Ovary (tissue), 9 donors: ENCODE measurements around the gene NAV2. TPM values are rescaled to one million over a fixed set of nuclear protein-coding genes. Genes with fewer than 3 reads are reported as not detected.

Experiments used
- DNase-seq, 5 donors: peaks; one replicate each; pipeline ENCODE4 v3.0.0-alpha.2; 2019 to 2020
- H3K27ac ChIP-seq, 2 donors: fragments of 200-600 bp; one replicate each; pipeline versions ENCODE4 v1.5.1 to v1.8.0; 2019 to 2022
- H3K27me3 ChIP-seq: fragments of 200-600 bp; one replicate; pipeline ENCODE4 v1.8.0; 2022
- H3K36me3 ChIP-seq: fragments of 200-600 bp; sonication (generic); one replicate; pipeline ENCODE4 v1.5.1; 2019
- H3K4me1 ChIP-seq: one replicate; pipeline ENCODE4 v1.8.1; 2013; ENCODE audit warnings: mild to moderate bottlenecking, moderate library complexity; ENCODE audit not compliant: insufficient read depth
- H3K4me3 ChIP-seq: fragments of 200-600 bp; sonication (generic); one replicate; pipeline ENCODE4 v1.5.1; 2017
- H3K9me3 ChIP-seq, 2 donors: fragments of 200-600 bp in 1 of 2; sonication (generic) in 1 of 2; one replicate each; pipeline versions ENCODE4 v1.5.1 to v1.8.1; 2013 to 2019; ENCODE audit warnings: mild to moderate bottlenecking in 1 of 2, moderate library complexity in 1 of 2
- CTCF ChIP-seq, 3 donors: fragments of 450-650 bp in 2 of 3; fragments of 200-600 bp in 1 of 3; IDR thresholded peaks; one replicate each; pipeline versions ENCODE4 v1.5.1 to v1.8.0; 2016 to 2022; ENCODE audit warnings: antibody characterized with exemption in 3 of 3, mild to moderate bottlenecking in 1 of 3
- EP300 ChIP-seq: sonication (generic); formaldehyde crosslinking; IDR thresholded peaks from one replicate; pipeline ENCODE4 v1.6.1; 2017; ENCODE audit warnings: antibody characterized with exemption
- POLR2A ChIP-seq: fragments of 450-650 bp; IDR thresholded peaks from one replicate; pipeline ENCODE4 v1.6.1; 2017; ENCODE audit warnings: antibody characterized with exemption, mild to moderate bottlenecking, moderate library complexity
- WGBS, 3 donors: extraction: QIAGEN DNeasy Blood & Tissue Kit in 1 of 3; methylation state at CpG; one replicate each; pipeline versions ENCODE4 v1.1.5 to v1.1.7; 2013 to 2017; 5-methylcytosine and 5-hydroxymethylcytosine counted together
- intact Hi-C, 4 donors: fragments of 100-400 bp; cut with DNase I; formaldehyde crosslinking; loops; one replicate each; pipeline versions ENCODE4 v1.11.0 to v1.15.1; 2022 to 2023
- polyA plus RNA-seq, 2 donors: library from polyadenylated mRNA; stranded (reverse); fragments of 200-250 nt in 1 of 2; fragments of 350-450 nt in 1 of 2; fragmentation: Illumina TruSeq in 1 of 2; extraction: RNeasy Lipid Tissue Mini Kit (QIAGEN cat#74804) in 1 of 2; gene quantifications; one replicate each; pipeline ENCODE4 v1.2.3, GENCODE V29; 2013 to 2014
- total RNA-seq, 7 donors: library from RNA; depleted of rRNA in 2 of 7; stranded (reverse); fragments of >200 nt in 2 of 7; fragmentation: NEBNext Ultra II Directional in 3 of 7; extraction: Animal tissue kit (Norgen Biotek cat#: 25700) in 3 of 7; gene quantifications; one replicate each; pipeline versions ENCODE4 v1.1.0 to v1.2.4, GENCODE V29; 2016 to 2023
- donor health status: DM: no; HTN: no; CAD: no; lungs with moderate emphysema.
- donor health status: DM: no; HTN: no; CAD: no.
- donor health status: Bipolar disorder and iron deficiency.
- donor health status: DM: yes; HTN: yes; CAD: no.
- donor health status: DM: no; HTN: no; CAD: no.
- donor health status: DM: yes; HTN: yes; CAD: no.

Gene NAV2
- total and polyA plus RNA-seq, 9 donors = 2.9 to 14.1 (median 7.8) TPM

- intact Hi-C loops = no loop called here
- Histone ChIP-seq H3K9me3 (no peaks in the 10 kb centered on the region), H3K27ac (no peak overlapping the region), H3K4me1 (no peaks in the 10 kb centered on the region), H3K4me3 (no peak overlapping the region), H3K36me3 (no peaks in the 10 kb centered on the region), H3K27me3 (no peaks in the 10 kb centered on the region)
- no peak for DNase-seq
- TF ChIP-seq CTCF (IDR thresholded peaks at IDR 0.05) = no peak
- TF ChIP-seq POLR2A = no peak
- TF ChIP-seq EP300 = no peak
- 52 to 68% (median 57%) methylated on average over 3 of the region's 3 CpGs for WGBS, 3 donors
Measured at GRCh38 chr11:19666951-19667350, 45.7 kb upstream of the NAV2 start.

DNA sequence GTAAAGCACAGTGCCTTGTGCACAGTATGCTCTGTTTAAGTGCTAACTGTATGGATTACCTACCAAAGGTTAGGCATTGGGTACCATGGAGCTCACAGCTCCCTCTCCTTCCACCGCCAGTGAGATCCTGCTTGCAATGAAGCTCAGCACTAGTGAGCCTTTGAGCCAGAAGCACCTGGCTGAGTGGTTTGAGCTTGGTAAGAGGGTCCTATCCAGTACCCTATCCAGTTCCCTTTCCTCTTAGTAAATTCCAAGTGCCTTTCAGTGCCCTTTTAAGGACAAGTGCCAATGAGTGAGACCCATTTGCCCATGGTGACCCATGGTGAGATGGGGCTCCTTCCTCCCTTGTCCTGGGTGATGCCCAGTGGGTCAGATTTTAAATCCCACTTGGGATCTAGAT, 43.1 kb upstream of the NAV2 start:
- Histone ChIP-seq H3K4me3 (no peak overlapping the region), H3K36me3 (no peaks in the 10 kb centered on the region), H3K27me3 (no peaks in the 10 kb centered on the region), H3K27ac (no peak overlapping the region), H3K4me1 (no peaks in the 10 kb centered on the region), H3K9me3 (no peaks in the 10 kb centered on the region)
- WGBS, 3 donors = 93 to 100% (median 100%) methylated on average over 1 of the region's 1 CpG
- no peak for DNase-seq
- TF ChIP-seq POLR2A (no peak), EP300 (no peak), CTCF (IDR thresholded peaks at IDR 0.05) (no peak)
- intact Hi-C loops = no loop called here

DNA sequence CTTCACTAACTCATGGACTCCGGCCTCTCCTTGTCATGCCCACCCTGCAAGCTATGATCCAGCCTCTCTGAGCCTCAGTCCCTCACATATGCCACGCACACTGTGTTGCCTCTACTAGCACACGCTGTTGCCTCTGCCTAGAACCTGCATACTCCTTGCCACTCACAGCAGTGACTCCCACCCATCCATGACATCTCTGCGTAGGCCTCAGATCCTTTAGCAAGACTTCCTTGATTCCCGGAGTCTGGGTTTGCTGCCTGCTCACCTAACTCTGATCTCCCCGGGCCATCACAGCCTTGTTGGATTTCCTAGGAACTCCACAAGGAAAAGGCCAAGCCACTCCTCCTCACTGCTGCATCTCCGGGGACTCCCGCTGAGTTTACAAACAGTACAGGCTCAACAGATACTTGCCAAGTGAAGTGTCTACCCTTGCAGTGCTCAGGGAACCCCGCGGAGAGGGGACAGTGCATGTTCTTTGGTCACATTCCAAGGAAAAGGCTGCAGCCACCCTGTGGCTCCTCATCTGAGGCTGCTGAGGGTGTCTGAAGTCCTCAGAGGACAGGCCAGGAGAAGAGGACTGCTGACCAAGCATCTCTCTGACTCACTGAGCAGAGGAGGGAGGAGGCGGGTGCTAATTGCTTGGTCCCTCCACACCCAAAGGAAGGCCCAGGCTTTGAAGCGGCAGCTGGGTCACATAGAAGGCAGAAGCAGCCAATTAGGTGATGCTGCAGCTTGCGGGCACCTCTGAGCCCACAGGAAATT, 42.4 kb upstream of the NAV2 start:
- no peak for DNase-seq
- TF ChIP-seq CTCF (IDR thresholded peaks at IDR 0.05) (no peak), POLR2A (no peak), EP300 (no peak)
- H3K4me1 ChIP-seq = no peaks in the 10 kb centered on the region
- WGBS, 3 donors = 71 to 77% (median 73%) methylated on average over 13 of the region's 13 CpGs
- H3K27me3 ChIP-seq = no peaks in the 10 kb centered on the region
- no peaks in the 10 kb centered on the region for H3K36me3 ChIP-seq
- H3K4me3 ChIP-seq = no peak overlapping the region
- no peaks in the 10 kb centered on the region for H3K9me3 ChIP-seq
- H3K27ac ChIP-seq = no peak overlapping the region
- intact Hi-C loops = no loop called here

DNA sequence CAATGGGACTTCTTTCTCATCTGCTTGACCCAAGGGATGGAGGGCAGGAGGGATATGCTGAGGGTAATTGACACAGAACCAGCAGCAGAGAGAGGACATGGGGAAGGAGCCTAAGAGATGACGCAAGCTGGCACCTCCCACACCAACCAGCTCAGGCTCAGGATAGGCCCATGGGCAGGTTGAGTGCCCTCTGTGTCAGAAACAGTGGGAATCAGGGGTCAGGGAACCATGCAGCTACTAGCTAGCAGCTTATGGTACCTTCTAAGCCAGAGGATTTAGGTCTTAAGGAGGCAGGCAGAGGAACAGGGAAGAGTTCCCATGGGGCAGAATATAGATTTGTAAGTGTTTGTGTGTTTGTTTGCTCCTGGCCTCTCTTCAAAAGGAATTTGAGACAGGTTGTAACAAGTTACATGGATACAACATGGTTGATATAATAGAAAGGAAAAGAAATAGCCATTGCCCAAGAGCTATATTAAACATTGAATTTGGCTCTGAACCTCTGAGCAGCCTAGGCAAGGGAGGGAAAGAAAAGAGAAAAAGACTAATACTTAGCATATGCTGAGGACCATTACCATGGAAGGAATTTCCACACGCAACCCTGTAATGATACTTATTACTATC, 39.9 kb upstream of the NAV2 start:
- no peaks in the 10 kb centered on the region for H3K27me3 ChIP-seq
- H3K36me3 ChIP-seq = no peaks in the 10 kb centered on the region
- no peaks in the 10 kb centered on the region for H3K9me3 ChIP-seq
- no peak for TF ChIP-seq POLR2A
- no peak for TF ChIP-seq EP300
- no peak for TF ChIP-seq CTCF (IDR thresholded peaks at IDR 0.05)
- 94 to 100% (median 99%) methylated on average over 2 of the region's 2 CpGs for WGBS, 3 donors
- intact Hi-C loops = no loop called here
- DNase-seq = no peak
- no peak overlapping the region for H3K27ac ChIP-seq
- H3K4me3 ChIP-seq = no peak overlapping the region
- no peaks in the 10 kb centered on the region for H3K4me1 ChIP-seq
